ENCODE results near the gene CHRNB4.

The CHRNB4 gene

GRCh38 chr15:78634210-78635145, 6.5 kb downstream of the CHRNB4 start:
- DNase-seq (ENCODE audit: low read depth in 4 of 4, low spot score in 1 of 4), result no peak

- DNase-seq (ENCODE audit: low read depth in 4 of 4, low spot score in 1 of 4), result no peak
Observed at GRCh38 chr15:78633348-78633747, 7.7 kb downstream of the CHRNB4 start.

- no peak for DNase-seq (ENCODE audit: low read depth in 4 of 4, low spot score in 1 of 4)
Observed at GRCh38 chr15:78630886-78631633, 9.9 kb downstream of the CHRNB4 start.

GRCh38 chr15:78629716-78630065, 11.3 kb downstream of the CHRNB4 start:
- no peak for DNase-seq (ENCODE audit: low read depth in 4 of 4, low spot score in 1 of 4)

- no peak for DNase-seq (ENCODE audit: low read depth in 4 of 4, low spot score in 1 of 4)
Observed at GRCh38 chr15:78629031-78629715, 11.8 kb downstream of the CHRNB4 start.

GRCh38 chr15:78628227-78628626, 12.8 kb downstream of the CHRNB4 start:
- no peak for DNase-seq (ENCODE audit: low read depth in 4 of 4, low spot score in 1 of 4)

GRCh38 chr15:78627348-78627747, 13.7 kb downstream of the CHRNB4 start:
- DNase-seq (ENCODE audit: low read depth in 4 of 4, low spot score in 1 of 4), result no peak

- no peak for DNase-seq (ENCODE audit: low read depth in 4 of 4, low spot score in 1 of 4)
Observed at GRCh38 chr15:78626381-78626995, 14.5 kb downstream of the CHRNB4 start.

- no peak for DNase-seq (ENCODE audit: low read depth in 4 of 4, low spot score in 1 of 4)
Observed at GRCh38 chr15:78625606-78626280, 15.3 kb downstream of the CHRNB4 start.

GRCh38 chr15:78624651-78625590, 16.1 kb downstream of the CHRNB4 start:
- DNase-seq (ENCODE audit: low read depth in 4 of 4, low spot score in 1 of 4), result no peak

GRCh38 chr15:78623786-78624497, 17.1 kb downstream of the CHRNB4 start:
- no peak for DNase-seq (ENCODE audit: low read depth in 4 of 4, low spot score in 1 of 4)

- DNase-seq (ENCODE audit: low read depth in 4 of 4, low spot score in 1 of 4), result no peak
Observed at GRCh38 chr15:78621810-78622402, 19.1 kb downstream of the CHRNB4 start.

- DNase-seq (ENCODE audit: low read depth in 4 of 4, low spot score in 1 of 4), result no peak
Observed at GRCh38 chr15:78620527-78621421, 20.2 kb downstream of the CHRNB4 start, which contains the start of gene CHRNA3. CHRNA3 (minus strand) TSS chr15:78620996; CDS start chr15:78620794, 202 bp downstream.

GRCh38 chr15:78620021-78620526, 20.9 kb downstream of the CHRNB4 start:
- no peak for DNase-seq (ENCODE audit: low read depth in 4 of 4, low spot score in 1 of 4)

- DNase-seq (ENCODE audit: low read depth in 4 of 4, low spot score in 1 of 4), result no peak
Observed at GRCh38 chr15:78619022-78619950, 21.7 kb downstream of the CHRNB4 start.

GRCh38 chr15:78618490-78618934, 22.5 kb downstream of the CHRNB4 start:
- peak; percentile 73 to 92 (median 81) for DNase-seq (ENCODE audit: low read depth in 4 of 4, low spot score in 1 of 4)

All from stimulated activated CD4-positive, alpha-beta T cell treated with anti-CD3 and anti-CD28 coated beads, Interleukin-1b, Interleukin-23, amount 100 ng/mL, for 24 hours (primary cell).